ENCODE measurements around the gene TP53AIP1. TPM values are rescaled to one million over a fixed set of nuclear protein-coding genes. Genes with fewer than 3 reads are reported as not detected.

TP53AIP1 gene
- total and polyA plus RNA-seq, 2 of the 8 experiments (the other 6 are each of a cell fraction or from before 2014, with no cell fraction given): 0.03 TPM; not detected in 1

- no peak for FAIRE-seq
- CTCF ChIA-PET (ENCODE audit: partially characterized antibody): interaction anchor here (0.5 to 14.9 kb wide), 8 partner anchors 13 to 82 kb away, joined by 3 to 332 read pairs (median 16); partner anchors contain the start of genes KCNJ5 and TP53AIP1
Measured at GRCh38 chr11:128904303-128904655, 38.4 kb downstream of the TP53AIP1 start.

More at GRCh38 chr11:128904303-128904655, 38.4 kb downstream of the TP53AIP1 start:
- H3K27ac ChIP-seq (ENCODE audit: low read depth, low read length): no peak overlapping the region
- 0 out of 2 replicates have a peak overlapping the region, but pooled peaks have one; percentile 40 for H2BK15ac ChIP-seq (ENCODE audit: low read length)
- H3K36me3 ChIP-seq (ENCODE audit: control insufficient read depth in 2 of 4, insufficient read depth in 4 of 4, low read length in 3 of 4): no peaks in the 10 kb centered on the region
- TF ChIP-seq SUZ12 (IDR thresholded peaks at IDR 0.05; ENCODE audit: low read length): peak; percentile 90
- TF ChIP-seq NANOG (IDR thresholded peaks at IDR 0.05; ENCODE audit: insufficient read depth, low read depth, low read length, poor library complexity, severe bottlenecking): no peak
- TF ChIP-seq EZH2 (IDR thresholded peaks at IDR 0.05; ENCODE audit: low read depth, low read length, severe bottlenecking): peak; percentile 93
- no peak for TF ChIP-seq BCL11A (IDR thresholded peaks at IDR 0.05; ENCODE audit: low read depth in 2 of 2, low read length in 2 of 2)
- TF ChIP-seq RNF2 (IDR thresholded peaks at IDR 0.05; ENCODE audit: borderline replicate concordance, low read depth, low read length, missing control alignments, poor library complexity, severe bottlenecking): peak; percentile 96
- H4K8ac ChIP-seq (ENCODE audit: extremely low read depth, insufficient read depth, low read length): no peak overlapping the region
- H3K23ac ChIP-seq (ENCODE audit: insufficient read length): no peak overlapping the region
- no peak overlapping the region for H3K9ac ChIP-seq (replicated peaks in 1 of 4; ENCODE audit: extremely low read depth in 1 of 4, low read depth in 3 of 4, low read length in 3 of 4)
- no peak overlapping the region for H2BK5ac ChIP-seq (ENCODE audit: low read depth, low read length)
- peaks cover 55 to 80% (median 73%) of the 10 kb centered on the region in 4 experiments for H3K27me3 ChIP-seq (replicated peaks in 1 of 4; ENCODE audit: control insufficient read depth in 3 of 4, extremely low read depth in 1 of 4, insufficient read depth in 3 of 4, low read length in 3 of 4)
- no peaks in the 10 kb centered on the region; a peak in 2 of 4 replicates for H3K9me3 ChIP-seq (ENCODE audit: insufficient read depth in 2 of 2, low read depth in 1 of 2, low read length in 1 of 2)
- H2BK12ac ChIP-seq (ENCODE audit: low read depth, low read length): 0 out of 2 replicates have a peak overlapping the region, but pooled peaks have one; percentile 4
- no peak overlapping the region for H4K5ac ChIP-seq (ENCODE audit: insufficient read length, low read depth, low read length)
- peaks cover 3 to 16% of the 10 kb centered on the region in 2 experiments for H4K20me1 ChIP-seq (replicated peaks in 1 of 2; ENCODE audit: control insufficient read depth in 1 of 2, insufficient read depth in 2 of 2, low read length in 2 of 2)
- H3K4ac ChIP-seq (replicated peaks; ENCODE audit: insufficient read length, low read depth, low read length): no peak overlapping the region
- no peaks in the 10 kb centered on the region for H3K79me2 ChIP-seq (ENCODE audit: control insufficient read depth in 1 of 2, insufficient read depth in 2 of 2, low read length in 2 of 2)
- H2AFZ ChIP-seq (ENCODE audit: low read length): no peak overlapping the region
- no peak for DNase-seq (ENCODE audit: low read depth in 1 of 2, low spot score in 2 of 2)
- no peaks in the 10 kb centered on the region for H3K79me1 ChIP-seq (ENCODE audit: low read depth, low read length)
- H2AK5ac ChIP-seq (ENCODE audit: low read depth, low read length): no peak overlapping the region
- 8% methylated on average over 14 of the region's 14 CpGs; no CpG with 5 or more reads in 1 of the 2 experiments for WGBS, 2 experiments (ENCODE audit: extremely low coverage in 1 of 2, insufficient coverage in 1 of 2, insufficient read length in 1 of 2, insufficient replicate concordance in 2 of 2, low coverage in 1 of 2, low lambda C conversion rate in 2 of 2, missing lambda C conversion rate in 1 of 2)
- no peak overlapping the region for H2BK20ac ChIP-seq (ENCODE audit: low read length)
- H3K14ac ChIP-seq (ENCODE audit: insufficient read length): no peak overlapping the region
- H3K4me3 ChIP-seq (ENCODE audit: extremely low read depth in 1 of 4, insufficient read depth in 2 of 4, low read depth in 3 of 4, low read length in 4 of 4): peak overlapping the region in 1 of 4 experiments; percentile 68; a peak in 4 of 8 replicates
- H3K18ac ChIP-seq (ENCODE audit: extremely low read depth, low read length): 0 out of 2 replicates have a peak overlapping the region, but pooled peaks have one; percentile 14
- H3K23me2 ChIP-seq (ENCODE audit: low read depth, low read length): peaks cover 6% of the 10 kb centered on the region; the same call in 1 of the 2 replicates
- H2BK120ac ChIP-seq (replicated peaks; ENCODE audit: low read depth, low read length): no peak overlapping the region
- peaks cover 11 to 30% (median 23%) of the 10 kb centered on the region in 4 experiments for H3K4me1 ChIP-seq (replicated peaks in 1 of 4; ENCODE audit: control insufficient read depth in 3 of 4, insufficient read depth in 4 of 4, low read length in 3 of 4)
- no peak overlapping the region for H3K56ac ChIP-seq (replicated peaks; ENCODE audit: insufficient read length, low read depth, low read length)
- peak overlapping the region; percentile 80 to 84 for H3K4me2 ChIP-seq (ENCODE audit: insufficient read depth in 1 of 2, low read depth in 2 of 2, low read length in 2 of 2)
- no peak overlapping the region for H4K91ac ChIP-seq (replicated peaks; ENCODE audit: insufficient read length, low read length)
- POLR2A ChIA-PET (ENCODE audit: partially characterized antibody): interaction anchor here (1.0 to 2.7 kb wide), 4 partner anchors 10 to 45 kb away, joined by 3 to 19 read pairs (median 4); partner anchors contain the start of gene KCNJ5

All from H1 (cell line).